NCI-H146 (cell line): Measurements from ENCODE around the gene ADAMTS12.

Source experiments
- DNase-seq: peaks from one replicate; lab custom pipeline; 2025; lab: John Stamatoyannopoulos, UW

ADAMTS12 gene

GRCh38 chr5:33641744-33642505, 249.9 kb downstream of the ADAMTS12 start:
- DNase-seq = no peak

GRCh38 chr5:33639474-33639873, 252.3 kb downstream of the ADAMTS12 start:
- no peak for DNase-seq

- no peak for DNase-seq
Observed at GRCh38 chr5:33637011-33637410, 254.8 kb downstream of the ADAMTS12 start.

GRCh38 chr5:33635582-33635981, 256.2 kb downstream of the ADAMTS12 start:
- no peak for DNase-seq

- DNase-seq = no peak
Observed at GRCh38 chr5:33633699-33634098, 258.1 kb downstream of the ADAMTS12 start.

- DNase-seq = no peak
Observed at GRCh38 chr5:33631786-33632185, 260.0 kb downstream of the ADAMTS12 start.

- no peak for DNase-seq
Observed at GRCh38 chr5:33631139-33631538, 260.7 kb downstream of the ADAMTS12 start.

- DNase-seq = no peak
Observed at GRCh38 chr5:33629999-33630398, 261.8 kb downstream of the ADAMTS12 start.

- DNase-seq = no peak
Observed at GRCh38 chr5:33628796-33629195, 263.0 kb downstream of the ADAMTS12 start.

- DNase-seq = no peak
Observed at GRCh38 chr5:33621514-33621913, 270.3 kb downstream of the ADAMTS12 start.

- no peak for DNase-seq
Observed at GRCh38 chr5:33614039-33614438, 277.8 kb downstream of the ADAMTS12 start.

GRCh38 chr5:33612386-33612785, 279.4 kb downstream of the ADAMTS12 start:
- DNase-seq = no peak

GRCh38 chr5:33611877-33612276, 279.9 kb downstream of the ADAMTS12 start:
- no peak for DNase-seq

GRCh38 chr5:33608344-33609041, 283.3 kb downstream of the ADAMTS12 start:
- no peak for DNase-seq

- no peak for DNase-seq
Observed at GRCh38 chr5:33604503-33604902, 287.3 kb downstream of the ADAMTS12 start.

- no peak for DNase-seq
Observed at GRCh38 chr5:33601881-33602280, 289.9 kb downstream of the ADAMTS12 start.

- DNase-seq = no peak
Observed at GRCh38 chr5:33595303-33595702, 296.5 kb downstream of the ADAMTS12 start.

- DNase-seq = no peak
Observed at GRCh38 chr5:33594006-33594405, 297.8 kb downstream of the ADAMTS12 start.

GRCh38 chr5:33592245-33592644, 299.5 kb downstream of the ADAMTS12 start:
- DNase-seq = no peak

GRCh38 chr5:33588654-33589372, 303.0 kb downstream of the ADAMTS12 start:
- peak; percentile 16 for DNase-seq

GRCh38 chr5:33583332-33583731, 308.5 kb downstream of the ADAMTS12 start:
- no peak for DNase-seq

GRCh38 chr5:33582417-33582816, 309.4 kb downstream of the ADAMTS12 start:
- no peak for DNase-seq

GRCh38 chr5:33579789-33580188, 312.0 kb downstream of the ADAMTS12 start:
- DNase-seq = no peak
